Hematopoietic multipotent progenitor cell treated with erythropoietin and hydrocortisone succinate and interleukin-3 and kit ligand, for 17 days (in vitro differentiated cells): ENCODE results near the gene PRR15L.

Source experiments
- DNase-seq: peaks from one replicate; pipeline ENCODE4 v3.0.0-alpha.2; 2015; ENCODE audit warnings: low spot score

The PRR15L gene

DNA sequence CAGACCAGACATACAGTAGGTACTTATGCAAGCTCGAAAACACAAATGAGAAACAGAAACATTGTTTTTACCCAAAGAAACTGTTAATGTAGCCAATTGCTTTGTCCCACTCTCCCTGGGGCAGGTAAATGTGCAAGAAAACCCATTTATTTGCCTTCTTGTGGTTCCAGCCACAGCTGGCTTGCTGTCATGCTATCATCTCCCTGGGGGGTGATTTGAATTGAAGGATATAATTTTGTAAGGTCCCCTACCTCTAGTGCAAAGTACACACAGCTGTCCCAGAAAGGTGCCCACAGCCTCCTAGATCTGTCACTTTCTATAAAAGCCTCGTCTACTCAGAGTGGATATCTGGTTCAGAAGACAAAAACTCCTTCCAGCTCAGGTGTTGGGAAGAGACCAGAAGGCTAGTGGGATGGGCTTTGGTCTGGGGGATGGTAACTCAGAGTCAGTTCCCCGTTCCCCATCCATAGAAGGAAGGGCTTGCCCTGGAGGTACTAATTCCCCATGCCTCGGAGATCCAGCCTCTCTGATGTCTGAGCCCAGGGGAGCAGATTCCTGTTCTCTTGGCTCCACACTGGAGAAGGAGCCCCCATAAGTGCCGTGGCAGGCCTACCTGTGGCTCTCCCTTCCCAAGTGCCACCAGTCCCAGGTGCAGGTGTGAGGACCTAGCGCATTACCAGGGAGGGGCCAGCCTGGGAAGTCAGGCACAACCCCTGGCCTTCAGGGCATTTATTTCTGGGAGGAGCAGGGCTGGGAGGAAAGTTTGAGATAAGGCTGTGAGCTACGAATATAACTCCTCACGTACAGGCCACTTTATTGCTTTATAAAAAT, 2.4 kb upstream of the PRR15L start:
- no peak for DNase-seq

DNA sequence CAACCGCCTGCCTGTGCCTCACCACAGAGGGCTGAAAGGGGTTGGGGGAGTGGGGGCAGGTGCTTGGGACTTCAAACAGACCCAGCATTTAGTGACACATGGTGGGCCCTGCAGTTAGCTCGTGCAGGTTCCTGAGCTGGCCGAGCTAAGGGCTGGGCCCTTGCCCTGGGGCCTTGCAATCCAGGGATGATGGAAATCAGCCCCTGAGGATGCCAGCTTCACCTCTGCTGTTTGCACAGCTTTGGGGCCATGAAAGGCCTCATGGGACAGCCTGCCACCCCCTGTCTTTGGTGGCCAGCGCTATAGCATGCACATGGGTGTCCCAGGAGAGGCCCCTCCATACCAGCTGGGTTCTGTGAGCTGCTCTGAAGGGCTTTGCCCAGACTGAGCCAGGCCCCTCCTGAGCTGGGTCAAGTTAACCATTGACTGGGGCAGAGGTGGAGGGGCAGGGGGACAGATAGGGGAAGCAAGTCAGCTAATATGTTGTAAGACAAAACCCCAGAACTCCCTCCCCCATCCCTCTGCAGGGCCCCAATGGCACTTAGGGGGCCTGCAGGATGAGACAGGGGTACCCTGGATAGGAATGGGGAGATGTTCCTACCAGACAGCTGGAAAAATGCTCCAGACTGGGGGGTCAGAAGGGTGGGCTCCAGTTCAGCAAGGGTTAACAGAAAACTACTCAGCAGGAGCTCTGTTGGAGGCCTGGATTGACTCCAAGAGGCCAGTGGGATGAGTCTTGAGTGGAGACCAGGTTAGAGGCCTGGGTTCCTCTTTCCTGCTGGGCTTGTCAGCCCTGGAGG, 692 bp downstream of the PRR15L start:
- DNase-seq: no peak

DNA sequence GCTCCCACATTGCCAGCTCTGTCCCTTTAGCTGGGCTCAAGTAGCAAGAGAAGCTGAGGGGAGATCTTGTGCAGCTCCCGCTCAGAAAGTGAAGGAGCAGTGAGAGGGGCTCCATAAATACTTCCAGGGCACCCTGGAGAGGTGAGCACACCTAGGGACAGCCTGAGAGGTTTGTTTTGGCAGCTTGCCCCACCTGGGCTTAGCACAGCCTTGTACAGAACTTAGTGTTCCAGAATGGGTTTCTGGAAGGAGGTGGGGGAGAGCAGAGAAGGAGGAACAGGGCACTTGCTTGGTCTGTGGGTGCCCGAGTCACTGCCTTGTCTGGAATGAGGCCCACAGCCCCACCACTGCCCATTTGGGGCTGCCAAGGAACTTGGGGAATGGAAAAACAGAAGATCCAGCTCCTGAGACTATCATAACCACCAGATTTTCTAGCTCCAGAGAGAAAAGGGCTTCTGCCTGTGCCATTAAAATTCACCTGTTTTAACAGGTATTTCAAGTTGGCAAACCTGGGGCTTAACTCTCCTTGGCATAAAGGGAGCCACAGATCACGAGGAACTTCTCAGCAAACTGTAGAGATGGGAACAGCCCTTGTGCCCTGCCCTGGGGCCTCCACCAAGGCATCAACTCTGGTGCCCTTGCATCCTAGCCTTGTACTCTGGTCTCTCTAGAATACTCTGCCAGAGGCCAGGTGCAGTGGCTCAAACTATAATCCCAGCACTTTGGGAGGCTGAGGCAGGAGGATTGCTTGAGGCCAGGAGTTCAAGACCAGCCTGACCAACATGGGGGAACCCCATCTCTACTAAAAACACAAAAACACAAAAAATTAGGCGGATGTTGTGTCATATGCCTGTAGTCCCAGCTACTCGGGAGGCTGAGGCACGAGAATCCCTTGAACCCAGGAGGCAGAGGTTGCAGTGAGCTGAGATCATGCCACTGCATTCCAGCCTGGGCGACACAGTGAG, 1.9 kb downstream of the PRR15L start:
- DNase-seq: no peak

DNA sequence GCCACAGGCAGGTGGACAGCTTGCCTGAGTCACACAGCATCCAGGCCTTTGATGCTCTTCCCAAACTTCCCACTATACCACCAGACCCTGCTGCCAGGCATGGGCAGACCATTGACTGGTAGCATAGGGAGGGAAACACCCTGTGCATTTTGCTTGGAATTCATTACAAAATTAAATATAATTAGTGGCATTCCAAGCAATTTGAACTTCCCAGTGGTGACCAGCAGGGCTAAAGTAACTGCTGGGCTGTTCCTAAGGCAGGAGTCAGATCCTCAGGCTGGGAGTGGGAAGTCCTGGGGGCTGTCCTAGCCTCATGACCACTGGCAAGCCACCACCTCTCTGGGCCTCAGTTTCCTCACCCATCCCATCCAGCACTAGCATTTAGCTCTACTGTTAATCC, 3.8 kb downstream of the PRR15L start:
- DNase-seq: no peak

DNA sequence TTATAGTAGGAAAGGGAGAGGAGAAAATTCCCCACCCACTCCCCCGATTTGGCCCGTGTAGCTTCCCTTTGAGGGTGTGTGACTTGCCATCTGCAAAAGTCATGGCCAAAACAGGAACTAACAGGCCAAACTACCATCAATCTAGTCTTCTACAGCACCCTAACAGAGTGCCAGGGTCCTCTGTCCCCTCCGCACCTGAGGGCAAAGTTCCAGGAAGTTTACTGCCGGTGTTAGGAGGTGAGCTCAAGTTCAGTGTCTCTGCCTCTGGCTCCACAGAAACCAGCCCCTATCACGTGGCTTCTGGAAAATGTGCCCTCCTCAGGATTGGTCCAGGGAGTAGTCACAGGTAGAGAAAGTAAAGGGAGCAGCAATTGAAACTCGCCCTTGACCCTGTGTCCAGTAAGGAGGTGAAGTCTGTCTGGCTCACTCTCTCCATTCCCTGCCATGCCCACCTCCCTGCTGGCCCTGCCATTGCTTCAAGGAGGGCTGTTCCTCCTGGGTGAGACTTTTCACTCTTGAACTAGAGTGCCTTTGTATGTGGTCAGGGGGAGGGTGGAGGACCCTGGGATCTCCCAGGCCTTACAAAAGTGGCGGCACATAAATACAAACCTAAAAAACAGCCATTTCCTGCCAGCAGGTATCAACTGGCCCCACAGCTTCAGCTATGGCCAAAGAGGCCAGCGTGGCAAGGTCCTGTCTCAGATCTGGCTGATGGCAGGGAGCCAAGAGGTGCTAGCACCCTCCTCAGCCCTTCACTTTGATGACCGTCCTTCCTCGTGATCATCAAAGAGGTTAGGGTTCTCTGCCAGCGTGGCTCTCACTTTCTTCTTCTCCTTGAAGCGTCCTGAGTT, 5.3 kb downstream of the PRR15L start:
- DNase-seq: no peak

DNA sequence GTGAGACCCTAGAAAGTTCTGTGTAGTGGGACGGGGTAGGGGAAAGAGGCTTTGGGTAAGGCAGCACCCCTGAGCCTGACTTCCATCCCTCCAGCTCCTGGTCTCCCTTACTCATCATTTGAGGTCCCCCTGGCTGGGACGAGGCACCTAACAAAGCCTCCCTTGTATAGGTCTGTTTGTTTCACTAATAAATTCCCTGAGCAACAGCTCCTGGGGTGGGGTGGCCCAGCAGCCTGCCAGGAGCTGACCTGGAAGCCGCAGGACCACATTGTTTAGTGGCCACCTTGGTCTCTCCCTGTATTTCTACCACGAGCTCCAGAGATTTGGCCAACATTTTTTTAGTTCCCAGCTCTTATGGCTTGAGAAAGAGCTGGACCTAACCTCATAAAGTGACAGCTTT, 7.2 kb downstream of the PRR15L start:
- DNase-seq: no peak

DNA sequence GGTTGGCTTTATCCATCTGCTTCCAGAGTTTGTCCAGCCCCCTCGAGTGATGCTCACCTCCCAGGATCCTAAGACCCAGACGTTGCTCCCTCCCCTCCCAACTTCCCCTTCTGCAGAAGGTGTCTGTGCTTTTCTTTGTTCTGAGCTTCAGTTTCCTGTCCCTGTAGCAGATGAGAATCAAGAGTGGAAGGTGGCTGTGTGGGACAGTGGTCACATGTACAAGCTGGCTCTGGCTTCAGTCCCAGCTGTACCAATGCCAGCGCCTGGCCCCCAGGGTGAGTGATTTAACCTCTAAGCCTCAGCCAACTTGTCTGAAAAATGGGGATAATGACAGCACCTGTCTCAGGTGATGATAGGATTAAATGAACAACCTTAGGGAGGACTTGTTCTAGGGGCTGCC, 7.7 kb downstream of the PRR15L start:
- DNase-seq: no peak

DNA sequence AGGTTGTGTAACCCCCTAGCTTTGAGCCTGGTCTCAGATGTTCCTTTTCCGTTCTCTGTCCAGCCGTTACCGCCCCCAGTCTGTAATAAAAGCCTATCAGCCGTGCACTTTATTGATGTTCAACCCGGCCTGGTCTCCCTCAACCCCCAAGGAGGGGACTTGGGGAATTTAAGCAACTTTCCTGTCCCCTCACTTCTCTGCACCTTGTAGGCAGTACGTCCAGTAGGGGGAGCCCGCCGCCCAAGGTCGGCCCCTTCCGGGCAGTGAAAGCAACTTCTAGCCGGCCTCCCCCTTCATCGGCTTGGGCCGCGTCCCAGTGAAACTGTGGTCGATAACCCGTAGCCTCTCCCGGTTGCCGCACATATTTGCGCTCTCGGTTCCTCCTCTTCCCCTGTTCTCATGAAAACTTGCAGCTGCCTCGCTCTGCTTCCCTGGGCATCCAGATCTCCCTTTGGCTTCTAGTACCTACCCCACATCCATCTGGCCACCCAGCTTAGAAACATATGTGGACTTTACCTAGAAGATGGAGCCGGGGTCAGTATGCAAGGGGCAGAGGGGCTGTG, 8.4 kb downstream of the PRR15L start:
- peak; percentile 86 for DNase-seq

DNA sequence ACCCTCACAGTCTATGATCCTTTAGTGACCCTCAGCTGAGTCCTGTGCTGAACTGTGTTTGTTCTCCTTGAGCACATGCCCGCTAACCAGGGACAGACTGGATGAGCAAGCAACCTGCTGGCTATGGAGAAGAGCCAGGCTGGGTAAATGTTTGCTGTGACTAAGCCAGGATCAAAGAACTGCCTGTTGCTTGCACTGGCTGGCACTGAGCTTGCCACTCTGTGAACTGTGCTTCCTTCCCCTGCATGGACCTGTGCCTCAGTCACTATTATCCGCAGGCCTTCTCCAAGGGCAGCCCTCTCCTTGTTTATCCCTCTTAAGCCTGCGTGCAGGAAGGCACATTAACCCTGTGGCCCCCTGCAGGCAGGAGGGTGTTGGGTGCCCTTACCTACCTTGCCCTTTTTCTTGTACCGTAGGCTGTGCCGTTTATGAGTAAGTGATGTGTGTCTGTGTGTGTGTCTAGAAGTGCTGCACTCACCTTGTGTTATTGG, 8.9 kb downstream of the PRR15L start:
- no peak for DNase-seq

DNA sequence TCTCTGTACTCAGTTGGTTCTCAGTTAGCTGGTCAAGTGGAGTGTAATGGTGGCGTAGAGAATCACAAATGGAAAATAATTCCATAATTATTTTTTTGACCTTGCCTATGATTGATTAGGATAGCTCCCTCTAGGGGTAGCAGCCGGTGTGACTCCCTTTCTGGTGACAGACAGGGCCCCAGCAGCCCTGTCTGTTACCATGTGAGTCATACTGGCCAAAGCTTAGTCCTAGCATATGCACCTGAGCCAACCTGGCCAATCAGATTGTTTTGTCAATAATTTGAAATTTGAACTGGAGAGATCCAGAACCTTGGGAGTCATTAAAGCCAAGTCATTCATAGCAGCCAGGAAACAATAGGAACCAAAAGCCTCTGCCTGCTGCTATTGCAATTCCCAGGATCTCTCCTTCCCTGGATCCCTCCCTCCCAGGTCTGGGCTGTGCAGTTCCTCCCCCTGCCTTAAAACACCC, 10.7 kb downstream of the PRR15L start:
- DNase-seq: peak; percentile 89

DNA sequence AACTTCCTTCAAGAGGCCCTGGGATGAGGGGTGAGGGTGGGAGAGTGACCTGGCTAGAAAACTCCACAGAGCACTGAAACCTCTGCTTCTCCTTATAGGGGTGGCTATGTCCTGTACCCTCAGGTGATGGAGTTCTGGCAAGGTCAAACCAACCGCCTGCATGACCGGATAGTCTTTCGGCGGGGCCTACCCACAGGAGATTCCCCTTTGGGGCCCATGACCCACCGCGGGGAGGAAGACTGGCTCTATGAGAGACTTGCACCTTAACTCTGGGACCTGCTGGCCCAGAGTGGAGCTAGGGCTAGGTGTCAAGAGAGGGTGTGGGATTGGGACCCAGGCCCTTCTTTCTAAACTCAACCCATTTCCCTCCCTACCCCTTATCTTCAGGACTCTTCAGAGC, 11.2 kb downstream of the PRR15L start:
- DNase-seq: no peak

DNA sequence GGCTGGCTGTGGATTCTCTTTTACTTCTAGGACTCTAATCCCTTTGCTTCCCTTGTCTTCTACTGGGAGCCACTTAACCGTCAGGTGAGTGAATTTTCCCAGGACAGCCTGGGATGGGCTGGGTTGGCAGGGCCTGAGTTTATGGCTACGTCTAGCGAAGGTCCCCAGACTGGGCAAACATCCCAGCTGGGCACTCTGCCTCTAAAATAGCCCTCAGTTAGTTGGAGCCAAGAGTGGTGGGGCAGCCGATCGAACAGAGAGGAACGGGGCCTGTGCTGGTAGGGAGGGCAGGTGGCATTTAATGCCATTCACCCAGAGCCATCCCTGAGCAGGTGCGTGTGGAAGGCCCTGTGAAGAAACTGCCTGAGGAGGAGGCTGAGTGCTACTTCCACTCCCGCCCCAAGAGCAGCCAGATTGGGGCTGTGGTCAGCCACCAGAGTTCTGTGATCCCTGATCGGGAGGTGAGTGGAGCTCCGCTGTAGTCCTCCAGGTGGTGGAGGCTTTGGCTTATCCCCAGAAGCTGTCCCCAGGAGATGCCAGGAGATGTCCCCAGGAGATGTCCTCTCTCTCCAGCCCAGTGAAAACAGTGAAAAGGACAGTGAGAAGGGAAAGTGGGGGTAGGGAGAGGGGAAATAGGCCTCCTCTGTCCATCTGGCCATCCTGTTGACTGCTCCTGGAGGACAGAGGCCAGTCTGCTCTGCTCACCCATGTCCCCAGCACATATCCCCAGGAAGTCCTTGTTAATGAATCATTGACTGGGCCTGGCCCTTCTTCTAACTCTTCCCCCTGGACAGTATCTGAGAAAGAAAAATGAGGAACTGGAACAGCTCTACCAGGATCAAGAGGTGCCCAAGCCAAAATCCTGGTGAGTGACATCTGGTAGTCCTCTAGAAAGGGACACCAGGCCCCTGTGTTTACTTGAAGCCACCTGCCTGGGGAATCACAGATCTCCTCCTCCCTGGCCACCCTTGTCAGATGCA, 11.9 kb downstream of the PRR15L start:
- no peak for DNase-seq

DNA sequence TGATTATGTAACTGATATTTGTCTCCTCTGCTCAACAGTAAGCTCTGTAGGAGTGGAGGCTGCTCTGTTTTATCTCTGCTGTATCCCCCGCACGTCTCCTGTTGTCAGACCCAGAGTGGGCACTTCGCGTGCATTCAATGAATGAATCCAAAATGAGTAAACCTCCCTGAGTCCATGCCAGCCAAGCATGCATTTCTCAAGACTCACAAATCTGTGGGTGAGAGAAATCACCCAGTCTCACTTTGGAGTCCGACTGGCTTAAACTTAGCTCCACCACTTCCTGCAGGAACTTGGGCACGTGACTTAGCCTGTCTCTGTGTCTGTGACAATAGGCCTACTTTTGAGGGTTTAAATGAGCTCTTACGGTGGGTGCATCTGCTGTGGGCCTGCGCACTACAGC, 12.6 kb downstream of the PRR15L start:
- DNase-seq: no peak

DNA sequence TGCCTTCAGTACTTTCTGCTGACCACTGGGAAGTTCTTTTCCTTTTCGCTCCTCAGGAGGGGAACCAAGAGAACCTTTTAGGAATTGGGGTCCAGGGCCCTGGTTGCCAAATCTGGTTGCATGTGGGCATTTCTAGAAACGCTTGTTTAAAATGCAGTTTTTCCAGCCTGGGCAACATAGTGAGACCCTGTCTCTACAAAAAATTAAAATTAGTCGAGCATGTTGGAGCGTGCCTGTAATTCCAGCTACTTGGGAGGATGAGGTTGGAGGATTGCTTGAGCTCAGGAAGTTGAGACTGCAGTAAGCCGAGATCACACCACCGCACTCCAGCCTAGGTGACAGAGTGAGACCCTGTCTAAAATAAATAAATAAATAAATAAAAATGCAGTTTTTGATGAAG, 15.1 kb downstream of the PRR15L start:
- DNase-seq: no peak

DNA sequence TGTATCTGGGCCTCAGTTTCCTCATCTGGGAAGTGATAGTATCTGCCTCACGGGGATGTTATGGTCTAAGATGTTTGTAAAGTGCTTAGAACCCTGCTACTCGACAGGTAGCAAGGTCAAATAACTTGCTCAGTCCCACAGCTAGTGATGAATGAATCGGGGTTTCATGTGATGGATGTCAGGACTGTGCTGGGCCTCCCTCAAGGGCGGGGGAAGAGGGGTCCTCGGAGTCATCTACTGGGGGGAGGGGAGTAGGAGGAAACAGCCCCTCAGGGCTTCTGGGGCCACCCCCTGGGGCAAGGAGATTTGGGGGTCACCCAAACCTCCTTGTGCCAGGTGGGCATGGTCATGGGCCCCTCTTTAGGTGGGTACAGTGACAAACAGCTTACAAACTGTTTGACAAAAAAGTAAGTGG, 15.6 kb downstream of the PRR15L start:
- no peak for DNase-seq

DNA sequence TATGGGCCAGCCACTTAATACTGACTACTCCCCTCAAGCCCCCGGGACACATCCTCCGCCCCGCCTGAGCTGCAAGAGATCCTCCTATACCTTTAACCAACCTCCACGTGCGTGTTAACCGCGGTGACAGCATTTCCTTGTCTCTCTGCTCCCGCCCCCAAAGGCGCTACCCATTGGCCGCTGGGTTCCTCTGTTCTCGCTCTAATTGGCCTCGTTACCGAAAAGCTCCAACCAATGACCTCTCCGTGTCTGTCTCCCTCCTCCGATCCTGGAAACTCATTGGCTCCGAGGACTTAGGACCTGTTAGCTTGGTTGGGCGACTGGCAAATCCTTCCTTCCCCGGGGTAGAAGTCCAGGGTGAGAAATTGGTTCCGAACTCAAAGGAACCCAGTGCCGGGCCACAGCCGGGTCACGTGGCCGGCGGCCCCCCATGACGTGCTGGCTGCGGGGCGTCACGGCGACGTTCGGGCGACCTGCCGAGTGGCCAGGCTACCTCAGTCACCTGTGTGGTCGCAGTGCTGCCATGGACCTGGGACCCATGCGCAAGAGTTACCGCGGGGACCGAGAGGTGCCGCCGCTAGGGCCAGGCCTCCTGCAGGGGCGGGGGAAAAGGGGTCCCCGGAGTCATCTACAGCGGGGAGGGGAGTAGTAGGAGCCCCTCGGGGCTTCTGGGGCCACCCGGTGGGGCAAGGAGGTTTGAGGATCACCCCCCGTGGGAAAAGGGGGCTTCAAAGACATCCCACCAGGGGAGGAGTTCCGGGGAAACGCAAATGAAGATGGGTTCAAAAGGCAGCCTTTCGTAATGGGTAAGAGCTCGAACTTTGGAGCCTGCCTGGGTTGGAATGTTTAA, 16.2 kb downstream of the PRR15L start, which contains the start of gene PNPO:
TSS of gene PNPO (plus strand) at position 326 of the 850 bp plus-strand sequence. CDS start at position 431, 105 bp downstream.
- DNase-seq: peak; percentile 93

DNA sequence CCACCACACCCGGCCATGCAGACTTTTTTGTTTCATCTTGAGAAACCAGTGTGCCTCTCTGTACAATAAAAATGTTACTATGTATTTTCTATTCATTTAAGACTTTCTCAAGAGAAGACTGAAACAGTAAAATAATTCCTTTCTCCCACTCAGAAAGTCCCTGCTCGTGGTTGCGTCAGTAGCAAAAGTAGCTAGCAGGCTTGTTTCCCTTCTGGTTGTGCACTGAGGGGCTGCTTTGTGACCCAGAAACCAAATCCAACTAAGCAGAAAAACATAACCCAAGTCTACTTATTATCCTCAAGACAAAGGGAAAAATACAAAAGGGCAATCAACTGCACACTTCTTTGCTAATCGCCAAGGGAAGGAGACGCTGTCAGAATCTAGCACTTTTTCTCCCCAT, 19.7 kb downstream of the PRR15L start:
- no peak for DNase-seq

DNA sequence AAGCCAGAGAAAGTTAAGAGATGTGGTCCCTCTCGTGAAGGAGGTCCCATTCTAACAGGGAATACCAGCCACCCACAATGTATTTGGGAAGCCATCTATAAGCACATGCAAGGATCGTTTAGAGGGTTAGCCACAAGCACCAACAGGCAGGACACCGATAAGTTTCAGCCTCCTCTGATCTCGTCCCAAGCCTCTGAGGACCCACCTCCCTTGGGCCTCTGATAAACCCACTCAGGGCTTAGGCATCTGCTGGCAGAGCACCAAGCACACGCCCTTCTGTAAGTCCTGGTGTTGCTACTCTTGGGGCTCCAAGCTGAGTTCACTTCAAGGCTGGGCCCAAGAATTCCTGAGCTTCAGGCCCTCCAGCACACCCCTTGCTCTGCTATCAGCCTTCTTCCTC, 21.7 kb downstream of the PRR15L start:
- peak; percentile 91 for DNase-seq
